Panc1 (cell line): ENCODE measurements around the gene INHBB. TPM values are rescaled to one million over a fixed set of nuclear protein-coding genes. Genes with fewer than 3 reads are reported as not detected.

ENCODE experiments used
- ATAC-seq: fragments of 200-7000 bp; cut with Tn5 transposase; 2 replicates; pipeline ENCODE4 v1.9.1; 2020; ENCODE audit warnings: mild to moderate bottlenecking, moderate library complexity
- BruUV-seq: library from RNA; stranded (reverse); fragments of 400-500 nt; replicated peaks from 2 replicates; lab custom pipeline; 2021; lab: Mats Ljungman, UMichigan
- CTCF ChIA-PET: fragments of 300-600 bp; sonication (Branson Sonifier 250); formaldehyde crosslinking; loops from one replicate; lab custom pipeline; 2022; ENCODE audit warnings: antibody characterized with exemption; lab: Charles Lee
- POLR2A ChIA-PET: fragments of 300-600 bp; sonication (Branson Sonifier 250); formaldehyde crosslinking; loops from one replicate; lab custom pipeline; 2022; ENCODE audit warnings: antibody characterized with exemption; lab: Charles Lee
- DNase-seq: peaks from one replicate; pipeline ENCODE4 v3.0.0-alpha.2; 2010; ENCODE audit warnings: low read depth, low spot score
- H3K27ac ChIP-seq: 2 replicates; pipeline ENCODE4 v1.5.1; 2011; ENCODE audit warnings: mild to moderate bottlenecking, low read length, inconsistent platforms
- H3K27me3 ChIP-seq: fragments of 200-500 bp; sonication (Bioruptor generic); 2 replicates; pipeline ENCODE4 v1.6.0; 2014; ENCODE audit warnings: low read length, inconsistent platforms; ENCODE audit not compliant: control insufficient read depth, insufficient read depth
- H3K36me3 ChIP-seq: fragments of 200-500 bp; sonication (Bioruptor generic); 2 replicates; pipeline ENCODE4 v1.5.1; 2014; ENCODE audit warnings: inconsistent platforms, mild to moderate bottlenecking, low read length, moderate library complexity; ENCODE audit not compliant: control insufficient read depth, insufficient read depth
- H3K4me1 ChIP-seq: 2 replicates; pipeline ENCODE4 v1.5.1; 2011; ENCODE audit warnings: inconsistent platforms, mild to moderate bottlenecking, low read length, moderate library complexity; ENCODE audit not compliant: control insufficient read depth, insufficient read depth
- H3K4me3 ChIP-seq, 2 experiments: 2 replicates each; pipeline ENCODE4 v1.5.1; 2011 to 2012; ENCODE audit warnings: low read depth in 2 of 2, low read length in 2 of 2, mild to moderate bottlenecking in 2 of 2, inconsistent platforms in 1 of 2, moderate library complexity in 1 of 2
- H3K9me3 ChIP-seq: fragments of 200-500 bp; sonication (Bioruptor generic); 2 replicates; pipeline ENCODE4 v1.5.1; 2014; ENCODE audit warnings: low read depth, mild to moderate bottlenecking, inconsistent platforms, low read length, moderate library complexity; ENCODE audit not compliant: control insufficient read depth, insufficient read depth
- POLR2AphosphoS5 ChIP-seq: IDR thresholded peaks from 2 replicates; pipeline ENCODE4 v1.6.1; 2012; ENCODE audit warnings: mild to moderate bottlenecking, low read depth, low read length, moderate library complexity
- SIN3A ChIP-seq: IDR thresholded peaks from 2 replicates; pipeline ENCODE4 v1.6.1; 2012; ENCODE audit warnings: low read depth, mild to moderate bottlenecking, low read length, moderate library complexity, borderline replicate concordance; ENCODE audit not compliant: insufficient read depth
- TCF7L2 ChIP-seq: IDR thresholded peaks from 2 replicates; pipeline ENCODE4 v1.6.1; 2011; ENCODE audit warnings: mild to moderate bottlenecking, low read depth, low read length, inconsistent platforms
- in situ Hi-C: cut with HindIII; loops from 2 replicates; pipeline ENCODE4 v1.10.0; 2016; ENCODE audit warnings: low sequenced_read_pairs, low pct_unique_long_range_greater_than_20kb
- intact Hi-C: fragments of 100-400 bp; cut with micrococcal nuclease; formaldehyde crosslinking; loops from one replicate; pipeline ENCODE4 v1.10.0; 2022; ENCODE audit not compliant: unreplicated experiment
- total RNA-seq: library from RNA; stranded (reverse); gene quantifications from one replicate; pipeline ENCODE4 v1.2.1, GENCODE V29; 2021; ENCODE audit not compliant: unreplicated experiment
- TF ChIP-seq, protein P1 (sequence below): fragments of 450-650 bp; IDR thresholded peaks from 2 replicates; pipeline ENCODE4 v1.5.1; 2017; ENCODE audit warnings: mild to moderate bottlenecking
- TF ChIP-seq, protein P2 (sequence below), 2 experiments: IDR thresholded peaks; 2 replicates each; pipeline ENCODE4 v1.6.1; 2011 to 2012; ENCODE audit warnings: low read depth in 2 of 2, control low read depth in 1 of 2, low read length in 1 of 2, mild to moderate bottlenecking in 1 of 2, moderate library complexity in 1 of 2; ENCODE audit not compliant: insufficient read depth in 1 of 2

Gene INHBB
- total RNA-seq, 1 experiment from 2014 or later: 38.2 TPM

DNA sequence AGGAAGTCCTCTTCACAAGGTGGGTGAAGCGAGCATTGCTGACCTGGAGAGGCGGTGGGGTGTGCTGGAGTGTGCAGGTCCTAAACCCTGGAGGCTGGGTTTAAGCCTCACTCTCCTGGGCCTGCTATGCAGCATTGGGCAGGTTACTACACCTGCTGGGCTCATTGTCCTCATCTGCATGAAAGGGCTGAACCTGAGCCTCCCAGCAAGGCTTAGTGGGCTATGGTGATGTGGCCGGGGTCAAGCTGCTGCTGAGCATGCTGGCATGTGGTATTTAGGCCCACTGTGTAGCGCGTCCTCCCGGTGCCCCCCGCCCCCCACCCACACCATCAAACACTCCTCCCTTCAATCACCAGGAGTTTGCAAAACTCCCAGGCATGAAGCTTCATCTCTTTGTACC lies 37.3 kb downstream of the INHBB start:
- DNase-seq: no peak
- intact Hi-C loops (no loop called here), in situ Hi-C loops (no loop called here)
- Histone ChIP-seq H3K36me3 (no peaks in the 10 kb centered on the region), H3K4me3 (no peak overlapping the region), H3K27ac (no peak overlapping the region), H3K4me1 (peaks cover 7% of the 10 kb centered on the region; the same call in 1 of the 2 replicates), H3K9me3 (no peaks in the 10 kb centered on the region), H3K27me3 (no peaks in the 10 kb centered on the region)
- BruUV-seq: no TSS peak
- TF ChIP-seq TCF7L2 (no peak), SIN3A (no peak)
- TF ChIP-seq, protein P1, sequence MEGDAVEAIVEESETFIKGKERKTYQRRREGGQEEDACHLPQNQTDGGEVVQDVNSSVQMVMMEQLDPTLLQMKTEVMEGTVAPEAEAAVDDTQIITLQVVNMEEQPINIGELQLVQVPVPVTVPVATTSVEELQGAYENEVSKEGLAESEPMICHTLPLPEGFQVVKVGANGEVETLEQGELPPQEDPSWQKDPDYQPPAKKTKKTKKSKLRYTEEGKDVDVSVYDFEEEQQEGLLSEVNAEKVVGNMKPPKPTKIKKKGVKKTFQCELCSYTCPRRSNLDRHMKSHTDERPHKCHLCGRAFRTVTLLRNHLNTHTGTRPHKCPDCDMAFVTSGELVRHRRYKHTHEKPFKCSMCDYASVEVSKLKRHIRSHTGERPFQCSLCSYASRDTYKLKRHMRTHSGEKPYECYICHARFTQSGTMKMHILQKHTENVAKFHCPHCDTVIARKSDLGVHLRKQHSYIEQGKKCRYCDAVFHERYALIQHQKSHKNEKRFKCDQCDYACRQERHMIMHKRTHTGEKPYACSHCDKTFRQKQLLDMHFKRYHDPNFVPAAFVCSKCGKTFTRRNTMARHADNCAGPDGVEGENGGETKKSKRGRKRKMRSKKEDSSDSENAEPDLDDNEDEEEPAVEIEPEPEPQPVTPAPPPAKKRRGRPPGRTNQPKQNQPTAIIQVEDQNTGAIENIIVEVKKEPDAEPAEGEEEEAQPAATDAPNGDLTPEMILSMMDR: no peak
- TF ChIP-seq, protein P2, sequence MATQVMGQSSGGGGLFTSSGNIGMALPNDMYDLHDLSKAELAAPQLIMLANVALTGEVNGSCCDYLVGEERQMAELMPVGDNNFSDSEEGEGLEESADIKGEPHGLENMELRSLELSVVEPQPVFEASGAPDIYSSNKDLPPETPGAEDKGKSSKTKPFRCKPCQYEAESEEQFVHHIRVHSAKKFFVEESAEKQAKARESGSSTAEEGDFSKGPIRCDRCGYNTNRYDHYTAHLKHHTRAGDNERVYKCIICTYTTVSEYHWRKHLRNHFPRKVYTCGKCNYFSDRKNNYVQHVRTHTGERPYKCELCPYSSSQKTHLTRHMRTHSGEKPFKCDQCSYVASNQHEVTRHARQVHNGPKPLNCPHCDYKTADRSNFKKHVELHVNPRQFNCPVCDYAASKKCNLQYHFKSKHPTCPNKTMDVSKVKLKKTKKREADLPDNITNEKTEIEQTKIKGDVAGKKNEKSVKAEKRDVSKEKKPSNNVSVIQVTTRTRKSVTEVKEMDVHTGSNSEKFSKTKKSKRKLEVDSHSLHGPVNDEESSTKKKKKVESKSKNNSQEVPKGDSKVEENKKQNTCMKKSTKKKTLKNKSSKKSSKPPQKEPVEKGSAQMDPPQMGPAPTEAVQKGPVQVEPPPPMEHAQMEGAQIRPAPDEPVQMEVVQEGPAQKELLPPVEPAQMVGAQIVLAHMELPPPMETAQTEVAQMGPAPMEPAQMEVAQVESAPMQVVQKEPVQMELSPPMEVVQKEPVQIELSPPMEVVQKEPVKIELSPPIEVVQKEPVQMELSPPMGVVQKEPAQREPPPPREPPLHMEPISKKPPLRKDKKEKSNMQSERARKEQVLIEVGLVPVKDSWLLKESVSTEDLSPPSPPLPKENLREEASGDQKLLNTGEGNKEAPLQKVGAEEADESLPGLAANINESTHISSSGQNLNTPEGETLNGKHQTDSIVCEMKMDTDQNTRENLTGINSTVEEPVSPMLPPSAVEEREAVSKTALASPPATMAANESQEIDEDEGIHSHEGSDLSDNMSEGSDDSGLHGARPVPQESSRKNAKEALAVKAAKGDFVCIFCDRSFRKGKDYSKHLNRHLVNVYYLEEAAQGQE (IDR thresholded peaks at IDR 0.05; ENCODE audit: insufficient read depth in 1 of 2, low read depth in 2 of 2, low read length in 1 of 2): no peak
- ChIA-PET POLR2A (no interaction called here), CTCF (no interaction called here)
- no peak for ATAC-seq

DNA sequence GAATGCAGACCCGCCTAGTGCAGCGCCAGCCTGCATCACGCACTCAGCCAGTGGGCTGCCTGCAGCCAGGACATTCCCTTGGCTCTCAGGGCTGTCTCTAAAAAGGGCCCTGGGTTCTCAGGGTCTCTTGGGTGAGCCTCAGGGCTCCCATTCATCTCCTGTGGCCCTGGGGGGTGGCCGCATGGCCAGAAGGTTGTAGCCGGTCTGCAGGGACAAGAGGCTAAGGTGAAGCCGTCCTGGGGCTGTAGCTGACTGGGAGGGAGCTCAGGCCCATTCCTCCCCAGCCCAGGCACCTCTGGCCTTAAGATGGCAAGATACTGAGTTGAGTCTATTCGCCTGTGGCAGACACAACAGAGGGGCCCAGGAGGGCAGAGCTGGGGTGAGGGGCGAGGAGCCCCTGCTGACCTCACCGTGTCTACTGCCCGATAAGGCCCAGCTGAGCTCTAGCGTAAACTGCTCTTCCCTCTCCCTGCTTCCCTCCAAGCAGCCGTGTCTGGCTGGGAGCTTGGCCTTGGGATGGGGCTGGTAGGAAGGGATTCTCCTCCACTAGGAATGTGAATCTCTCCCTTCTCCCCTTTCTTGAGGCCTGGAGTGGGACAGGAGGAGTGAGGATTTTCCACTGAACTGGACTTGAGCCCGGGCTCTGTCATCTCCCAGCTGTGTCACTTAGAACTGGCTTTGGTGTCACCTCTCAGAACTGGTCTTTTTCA lies 37.9 kb downstream of the INHBB start:
- H3K27me3 ChIP-seq: no peaks in the 10 kb centered on the region
- in situ Hi-C loops: no loop called here

More for the DNA sequence above, 37.9 kb downstream of the INHBB start:
- no peaks in the 10 kb centered on the region for H3K9me3 ChIP-seq
- no peak overlapping the region for H3K27ac ChIP-seq
- H3K4me3 ChIP-seq: no peak overlapping the region
- no TSS peak for BruUV-seq
- intact Hi-C loops: no loop called here
- ChIA-PET POLR2A (no interaction called here), CTCF (no interaction called here)
- H3K36me3 ChIP-seq: no peaks in the 10 kb centered on the region
- TF ChIP-seq, protein P2 (IDR thresholded peaks at IDR 0.05; ENCODE audit: insufficient read depth in 1 of 2, low read depth in 2 of 2, low read length in 1 of 2): no peak
- TF ChIP-seq, protein P1: no peak
- TF ChIP-seq POLR2AphosphoS5: no peak
- TF ChIP-seq SIN3A: no peak
- TF ChIP-seq TCF7L2: no peak
- ATAC-seq (no peak; the same call in 1 of the 2 replicates), DNase-seq (no peak)
- peaks cover 7% of the 10 kb centered on the region; the same call in 1 of the 2 replicates for H3K4me1 ChIP-seq
